ENCODE data around the gene OBP2A. TPM values are rescaled to one million over a fixed set of nuclear protein-coding genes. Genes with fewer than 3 reads are reported as not detected.
A peak's percentile ranks its signal among the peaks of the same experiment; 100 is the strongest.

The OBP2A gene
- total RNA-seq, 4 donors from 2014 or later, result 1.0 to 3.9 (median 1.7) TPM; not detected in 1

DNA sequence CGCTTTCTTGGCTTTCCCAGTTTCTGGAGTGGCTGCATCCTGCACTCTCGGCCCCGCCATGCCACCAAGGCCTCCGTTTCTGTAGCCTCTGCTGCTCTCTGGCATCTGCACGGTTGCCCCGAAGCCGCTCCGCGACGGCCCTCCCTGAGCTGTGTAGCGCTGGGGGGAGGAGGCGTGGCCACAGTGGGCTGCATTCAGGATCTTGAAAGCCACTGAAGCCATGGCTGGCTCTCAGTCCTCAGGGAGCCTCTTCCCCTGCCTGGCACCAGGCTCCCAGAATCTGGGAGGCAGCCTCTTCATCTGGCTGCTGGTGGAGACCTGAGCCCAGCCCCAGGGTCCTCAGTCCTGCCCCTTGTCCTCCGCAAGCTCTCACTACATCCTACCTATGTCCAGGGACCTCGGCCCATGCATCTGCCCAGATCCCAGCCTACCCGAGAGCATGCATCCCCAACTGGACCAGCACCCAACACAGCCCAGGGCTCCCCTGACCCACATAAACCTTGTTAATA, 40.7 kb downstream of the OBP2A start:
- no peak overlapping the region for H3K4me3 ChIP-seq
- peaks cover 35% of the 10 kb centered on the region for H3K27me3 ChIP-seq
- no peak for TF ChIP-seq POLR2A (IDR thresholded peaks at IDR 0.05)
- no peak for TF ChIP-seq CTCF (IDR thresholded peaks at IDR 0.05)
- TF ChIP-seq EP300 (IDR thresholded peaks at IDR 0.05), result no peak
- TF ChIP-seq POLR2AphosphoS5 (IDR thresholded peaks at IDR 0.05), result no peak
- WGBS, result 68% methylated on average over 13 of the region's 15 CpGs
- H3K36me3 ChIP-seq, result no peaks in the 10 kb centered on the region
- no peak overlapping the region for H3K27ac ChIP-seq
- peak in 1 of 2 donors; percentile 69 for DNase-seq (ENCODE audit: low spot score in 2 of 2)
- no peaks in the 10 kb centered on the region for H3K4me1 ChIP-seq
- H3K9me3 ChIP-seq, result no peaks in the 10 kb centered on the region

- WGBS, result no CpG with 5 or more reads among the region's 7 CpGs
- TF ChIP-seq POLR2A (IDR thresholded peaks at IDR 0.05), result no peak
- no peak for TF ChIP-seq CTCF (IDR thresholded peaks at IDR 0.05)
- no peak for TF ChIP-seq EP300 (IDR thresholded peaks at IDR 0.05)
- TF ChIP-seq POLR2AphosphoS5 (IDR thresholded peaks at IDR 0.05), result no peak
- Histone ChIP-seq H3K4me3 (no peak overlapping the region), H3K9me3 (no peaks in the 10 kb centered on the region), H3K4me1 (no peaks in the 10 kb centered on the region), H3K27me3 (peaks cover 40% of the 10 kb centered on the region), H3K36me3 (no peaks in the 10 kb centered on the region), H3K27ac (no peak overlapping the region)
- no peak for DNase-seq (ENCODE audit: low spot score in 2 of 2)
These were observed 41.7 kb downstream of the OBP2A start for GRCh38 chr9:135587658-135588057.

GRCh38 chr9:135588371-135588770, 42.4 kb downstream of the OBP2A start:
- Histone ChIP-seq H3K36me3 (no peaks in the 10 kb centered on the region), H3K27ac (no peak overlapping the region), H3K27me3 (peaks cover 34% of the 10 kb centered on the region), H3K4me3 (no peak overlapping the region), H3K4me1 (no peaks in the 10 kb centered on the region), H3K9me3 (no peaks in the 10 kb centered on the region)
- peak in 1 of 2 donors; percentile 76 for DNase-seq (ENCODE audit: low spot score in 2 of 2)
- no peak for TF ChIP-seq POLR2A (IDR thresholded peaks at IDR 0.05)
- TF ChIP-seq EP300 (IDR thresholded peaks at IDR 0.05), result no peak
- TF ChIP-seq POLR2AphosphoS5 (IDR thresholded peaks at IDR 0.05), result no peak
- TF ChIP-seq CTCF (IDR thresholded peaks at IDR 0.05), result no peak
- no CpG with 5 or more reads among the region's 9 CpGs for WGBS

- H3K27ac ChIP-seq, result no peak overlapping the region
- H3K27me3 ChIP-seq, result peaks cover 33% of the 10 kb centered on the region
- DNase-seq (ENCODE audit: low spot score in 2 of 2), result peak; percentile 52 to 69
- no peaks in the 10 kb centered on the region for H3K4me1 ChIP-seq
- WGBS, result 88% methylated on average over 10 of the region's 20 CpGs
- no peaks in the 10 kb centered on the region for H3K9me3 ChIP-seq
- H3K36me3 ChIP-seq, result no peaks in the 10 kb centered on the region
- TF ChIP-seq POLR2AphosphoS5 (IDR thresholded peaks at IDR 0.05) (no peak), POLR2A (IDR thresholded peaks at IDR 0.05) (no peak), EP300 (IDR thresholded peaks at IDR 0.05) (no peak), CTCF (IDR thresholded peaks at IDR 0.05) (no peak)
- no peak overlapping the region for H3K4me3 ChIP-seq
These were observed 43.1 kb downstream of the OBP2A start for GRCh38 chr9:135588886-135589595.

DNA sequence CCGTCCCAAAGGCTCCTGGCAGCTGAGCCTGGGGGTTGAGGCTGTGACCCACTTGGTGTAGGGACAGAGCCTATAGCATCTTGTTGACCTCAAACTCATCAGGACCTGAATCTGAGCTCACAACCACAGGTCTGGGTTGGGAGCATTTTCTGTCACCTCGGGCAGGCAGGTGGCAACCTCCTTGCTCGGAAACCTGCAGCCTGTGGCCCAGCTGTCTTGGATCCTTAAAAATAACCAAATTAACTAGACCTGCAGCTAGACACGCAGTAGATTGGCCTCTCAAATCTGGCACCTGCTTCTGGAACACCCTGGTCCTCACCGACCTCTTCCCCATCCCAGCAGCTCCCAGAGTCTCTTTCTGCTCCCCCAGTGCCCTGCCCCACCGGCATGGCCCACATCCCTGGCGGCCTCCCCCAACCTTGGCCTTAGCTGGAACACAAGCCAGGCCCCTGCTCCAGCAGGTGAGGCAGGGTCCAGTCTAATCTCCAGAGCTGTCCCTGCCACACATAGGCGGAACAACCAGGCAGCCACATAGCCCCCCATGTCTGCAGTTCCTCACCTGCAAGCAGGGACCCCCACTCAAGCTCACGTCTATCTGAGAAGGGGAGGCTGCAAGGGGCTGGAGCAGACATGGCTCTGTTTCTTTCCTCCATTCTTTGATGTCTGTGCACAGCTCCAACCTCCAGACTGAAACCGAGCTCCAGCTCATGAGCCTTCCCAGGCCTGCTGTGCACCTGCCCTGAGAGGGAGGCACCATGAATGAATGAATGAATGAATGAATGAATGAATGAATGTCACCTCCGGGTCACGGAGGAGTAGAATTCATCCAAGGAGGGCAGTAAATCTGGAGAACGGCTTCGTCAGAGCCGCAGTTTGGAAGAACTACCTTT, 43.9 kb downstream of the OBP2A start:
- no peak overlapping the region for H3K27ac ChIP-seq
- WGBS, result 73% methylated on average over 15 of the region's 15 CpGs
- no peak for DNase-seq (ENCODE audit: low spot score in 2 of 2)
- H3K4me1 ChIP-seq, result no peaks in the 10 kb centered on the region
- no peaks in the 10 kb centered on the region for H3K36me3 ChIP-seq
- peaks cover 30% of the 10 kb centered on the region for H3K27me3 ChIP-seq
- no peak overlapping the region for H3K4me3 ChIP-seq
- TF ChIP-seq POLR2A (IDR thresholded peaks at IDR 0.05) (no peak), CTCF (IDR thresholded peaks at IDR 0.05) (no peak), EP300 (IDR thresholded peaks at IDR 0.05) (no peak), POLR2AphosphoS5 (IDR thresholded peaks at IDR 0.05) (no peak)
- no peaks in the 10 kb centered on the region for H3K9me3 ChIP-seq

Data from suprapubic skin (tissue), 4 donors.